ENCODE data around the gene PKN1.

The PKN1 gene

GRCh38 chr19:14439014-14439413, 5.9 kb downstream of the PKN1 start:
- TF ChIP-seq, protein P1, sequence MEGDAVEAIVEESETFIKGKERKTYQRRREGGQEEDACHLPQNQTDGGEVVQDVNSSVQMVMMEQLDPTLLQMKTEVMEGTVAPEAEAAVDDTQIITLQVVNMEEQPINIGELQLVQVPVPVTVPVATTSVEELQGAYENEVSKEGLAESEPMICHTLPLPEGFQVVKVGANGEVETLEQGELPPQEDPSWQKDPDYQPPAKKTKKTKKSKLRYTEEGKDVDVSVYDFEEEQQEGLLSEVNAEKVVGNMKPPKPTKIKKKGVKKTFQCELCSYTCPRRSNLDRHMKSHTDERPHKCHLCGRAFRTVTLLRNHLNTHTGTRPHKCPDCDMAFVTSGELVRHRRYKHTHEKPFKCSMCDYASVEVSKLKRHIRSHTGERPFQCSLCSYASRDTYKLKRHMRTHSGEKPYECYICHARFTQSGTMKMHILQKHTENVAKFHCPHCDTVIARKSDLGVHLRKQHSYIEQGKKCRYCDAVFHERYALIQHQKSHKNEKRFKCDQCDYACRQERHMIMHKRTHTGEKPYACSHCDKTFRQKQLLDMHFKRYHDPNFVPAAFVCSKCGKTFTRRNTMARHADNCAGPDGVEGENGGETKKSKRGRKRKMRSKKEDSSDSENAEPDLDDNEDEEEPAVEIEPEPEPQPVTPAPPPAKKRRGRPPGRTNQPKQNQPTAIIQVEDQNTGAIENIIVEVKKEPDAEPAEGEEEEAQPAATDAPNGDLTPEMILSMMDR (IDR thresholded peaks at IDR 0.05; ENCODE audit: low read depth, low read length), result no peak
- H3K4me3 ChIP-seq (ENCODE audit: low read depth, low read length), result no peak overlapping the region

- no peak overlapping the region for H3K4me3 ChIP-seq (ENCODE audit: low read depth, low read length)
- TF ChIP-seq, protein P1 (IDR thresholded peaks at IDR 0.05; ENCODE audit: low read depth, low read length), result no peak
These were observed 6.9 kb downstream of the PKN1 start for GRCh38 chr19:14440049-14440448.

DNA sequence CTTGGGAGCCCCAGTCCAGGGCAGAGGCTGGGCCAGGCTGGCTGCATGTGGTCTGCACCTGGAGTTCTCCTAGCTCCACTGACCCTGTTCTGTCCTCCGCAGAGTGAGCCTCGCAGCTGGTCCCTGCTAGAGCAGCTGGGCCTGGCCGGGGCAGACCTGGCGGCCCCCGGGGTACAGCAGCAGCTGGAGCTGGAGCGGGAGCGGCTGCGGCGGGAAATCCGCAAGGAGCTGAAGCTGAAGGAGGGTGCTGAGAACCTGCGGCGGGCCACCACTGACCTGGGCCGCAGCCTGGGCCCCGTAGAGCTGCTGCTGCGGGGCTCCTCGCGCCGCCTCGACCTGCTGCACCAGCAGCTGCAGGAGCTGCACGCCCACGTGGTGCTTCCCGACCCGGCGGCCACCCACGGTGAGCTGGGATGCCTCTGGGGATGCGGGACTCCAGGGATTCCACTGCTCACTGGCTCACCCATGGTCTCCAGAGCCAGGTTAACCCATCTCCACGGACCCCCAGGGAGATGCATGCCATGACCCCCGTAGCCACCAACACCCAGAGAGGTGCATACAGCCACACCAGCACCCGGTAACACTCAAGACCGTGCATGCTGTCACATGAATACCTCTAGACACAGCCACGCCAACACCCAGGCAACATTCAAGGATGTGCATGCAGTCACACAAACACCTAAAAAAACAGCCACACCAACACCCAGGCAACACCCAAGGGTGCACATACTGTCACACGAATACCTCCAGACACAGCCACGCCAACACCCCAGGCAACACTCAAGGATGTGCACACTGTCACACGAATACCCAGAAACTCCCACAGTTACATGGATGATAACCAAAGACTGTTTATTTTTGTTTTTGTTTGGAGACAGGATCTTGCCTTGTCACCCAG, 8.2 kb downstream of the PKN1 start:
- H3K4me3 ChIP-seq (ENCODE audit: low read depth, low read length), result no peak overlapping the region
- TF ChIP-seq, protein P1 (IDR thresholded peaks at IDR 0.05; ENCODE audit: low read depth, low read length), result no peak

DNA sequence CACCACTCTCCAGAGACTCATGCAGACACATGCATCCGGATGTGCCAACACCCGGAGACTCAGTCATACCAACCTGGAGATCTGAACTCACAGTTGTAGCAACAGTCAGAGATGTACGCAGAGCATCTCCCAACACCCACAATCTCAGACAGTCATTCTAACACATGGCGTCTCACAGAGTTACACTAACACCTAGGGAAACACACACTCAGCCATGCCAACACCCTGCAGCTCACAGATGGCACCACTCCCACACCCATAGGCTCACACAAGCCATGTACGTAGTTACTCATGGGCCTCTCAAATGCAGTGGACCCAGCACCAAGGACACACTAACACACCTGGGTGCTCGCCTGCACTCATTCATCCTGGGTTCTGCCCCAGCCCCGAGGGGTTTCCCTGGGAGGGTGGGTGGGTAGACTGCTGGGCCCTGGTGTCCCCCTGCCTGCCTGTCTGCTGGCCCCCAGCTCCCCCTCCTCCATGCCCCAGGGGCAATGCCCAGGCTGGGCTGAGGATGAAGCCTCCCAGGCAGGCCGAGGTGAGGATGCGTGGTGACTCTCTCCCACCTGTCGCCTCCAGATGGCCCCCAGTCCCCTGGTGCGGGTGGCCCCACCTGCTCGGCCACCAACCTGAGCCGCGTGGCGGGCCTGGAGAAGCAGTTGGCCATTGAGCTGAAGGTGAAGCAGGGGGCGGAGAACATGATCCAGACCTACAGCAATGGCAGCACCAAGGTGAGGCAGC, 10.0 kb downstream of the PKN1 start:
- TF ChIP-seq, protein P1 (IDR thresholded peaks at IDR 0.05; ENCODE audit: low read depth, low read length), result no peak
- no peak overlapping the region for H3K4me3 ChIP-seq (ENCODE audit: low read depth, low read length)

DNA sequence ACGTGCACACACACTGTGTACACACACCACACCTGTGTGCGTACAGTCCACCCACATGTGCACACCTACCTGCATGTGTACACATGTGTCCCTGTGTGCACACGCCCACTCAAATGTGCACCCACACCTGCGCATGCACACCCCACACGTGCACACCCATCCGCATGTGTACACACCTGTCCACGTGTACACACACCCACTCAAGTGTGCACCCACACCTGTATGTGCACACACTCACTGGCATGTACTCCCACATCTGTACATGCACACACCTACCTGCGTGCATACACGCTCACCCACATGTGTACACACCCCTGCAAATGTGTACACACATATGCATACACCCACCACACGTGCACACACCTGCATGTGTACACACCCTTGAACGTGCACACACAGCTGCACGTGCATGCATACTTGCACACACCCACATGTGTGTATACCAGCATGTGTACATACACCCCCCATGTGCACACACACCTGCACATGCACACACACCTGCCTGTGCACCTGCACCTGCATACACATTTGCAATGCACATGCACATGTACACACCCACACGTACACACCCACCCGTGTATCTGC, 10.6 kb downstream of the PKN1 start:
- TF ChIP-seq, protein P1 (IDR thresholded peaks at IDR 0.05; ENCODE audit: low read depth, low read length), result no peak

GRCh38 chr19:14446336-14447036, 13.4 kb downstream of the PKN1 start:
- TF ChIP-seq, protein P1 (IDR thresholded peaks at IDR 0.05; ENCODE audit: low read depth, low read length), result no peak
- no peak overlapping the region for H3K4me3 ChIP-seq (ENCODE audit: low read depth, low read length)

More for the DNA sequence above, 10.6 kb downstream of the PKN1 start:
- H3K4me3 ChIP-seq (ENCODE audit: low read depth, low read length), result no peak overlapping the region
